Measurements from ENCODE around the gene CSPG4. TPM values are rescaled to one million over a fixed set of nuclear protein-coding genes. Genes with fewer than 3 reads are reported as not detected.

Gene CSPG4
- total and polyA plus RNA-seq, 2 of the 13 experiments (the other 11 are each of a cell fraction or from before 2014, with no cell fraction given), result 0.01 to 0.04 TPM

DNA sequence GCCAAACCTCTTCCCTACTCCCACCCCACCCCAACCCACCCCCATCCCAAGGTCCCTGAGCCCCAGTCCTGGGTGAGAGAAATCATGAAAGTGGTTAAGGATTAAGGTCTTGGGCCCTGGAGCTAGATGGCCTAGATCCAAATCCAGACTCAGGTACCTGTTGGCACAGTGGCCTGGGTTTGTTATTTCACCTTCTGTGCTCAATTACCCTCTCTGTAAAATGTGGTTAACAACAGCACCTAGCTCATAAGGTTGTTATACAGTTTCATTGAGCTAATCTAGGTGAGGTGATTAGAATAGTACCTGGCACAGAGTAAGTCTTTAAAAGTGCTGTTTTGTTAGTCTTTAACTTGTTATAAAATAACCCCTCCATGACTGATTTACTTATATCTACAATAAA lies 80.7 kb downstream of the CSPG4 start (continued):
- TF ChIP-seq, protein P1, sequence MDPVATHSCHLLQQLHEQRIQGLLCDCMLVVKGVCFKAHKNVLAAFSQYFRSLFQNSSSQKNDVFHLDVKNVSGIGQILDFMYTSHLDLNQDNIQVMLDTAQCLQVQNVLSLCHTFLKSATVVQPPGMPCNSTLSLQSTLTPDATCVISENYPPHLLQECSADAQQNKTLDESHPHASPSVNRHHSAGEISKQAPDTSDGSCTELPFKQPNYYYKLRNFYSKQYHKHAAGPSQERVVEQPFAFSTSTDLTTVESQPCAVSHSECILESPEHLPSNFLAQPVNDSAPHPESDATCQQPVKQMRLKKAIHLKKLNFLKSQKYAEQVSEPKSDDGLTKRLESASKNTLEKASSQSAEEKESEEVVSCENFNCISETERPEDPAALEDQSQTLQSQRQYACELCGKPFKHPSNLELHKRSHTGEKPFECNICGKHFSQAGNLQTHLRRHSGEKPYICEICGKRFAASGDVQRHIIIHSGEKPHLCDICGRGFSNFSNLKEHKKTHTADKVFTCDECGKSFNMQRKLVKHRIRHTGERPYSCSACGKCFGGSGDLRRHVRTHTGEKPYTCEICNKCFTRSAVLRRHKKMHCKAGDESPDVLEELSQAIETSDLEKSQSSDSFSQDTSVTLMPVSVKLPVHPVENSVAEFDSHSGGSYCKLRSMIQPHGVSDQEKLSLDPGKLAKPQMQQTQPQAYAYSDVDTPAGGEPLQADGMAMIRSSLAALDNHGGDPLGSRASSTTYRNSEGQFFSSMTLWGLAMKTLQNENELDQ (CRISPR knock-in tag; IDR thresholded peaks at IDR 0.05; ENCODE audit: borderline replicate concordance), result no peak
- TF ChIP-seq, protein P2, sequence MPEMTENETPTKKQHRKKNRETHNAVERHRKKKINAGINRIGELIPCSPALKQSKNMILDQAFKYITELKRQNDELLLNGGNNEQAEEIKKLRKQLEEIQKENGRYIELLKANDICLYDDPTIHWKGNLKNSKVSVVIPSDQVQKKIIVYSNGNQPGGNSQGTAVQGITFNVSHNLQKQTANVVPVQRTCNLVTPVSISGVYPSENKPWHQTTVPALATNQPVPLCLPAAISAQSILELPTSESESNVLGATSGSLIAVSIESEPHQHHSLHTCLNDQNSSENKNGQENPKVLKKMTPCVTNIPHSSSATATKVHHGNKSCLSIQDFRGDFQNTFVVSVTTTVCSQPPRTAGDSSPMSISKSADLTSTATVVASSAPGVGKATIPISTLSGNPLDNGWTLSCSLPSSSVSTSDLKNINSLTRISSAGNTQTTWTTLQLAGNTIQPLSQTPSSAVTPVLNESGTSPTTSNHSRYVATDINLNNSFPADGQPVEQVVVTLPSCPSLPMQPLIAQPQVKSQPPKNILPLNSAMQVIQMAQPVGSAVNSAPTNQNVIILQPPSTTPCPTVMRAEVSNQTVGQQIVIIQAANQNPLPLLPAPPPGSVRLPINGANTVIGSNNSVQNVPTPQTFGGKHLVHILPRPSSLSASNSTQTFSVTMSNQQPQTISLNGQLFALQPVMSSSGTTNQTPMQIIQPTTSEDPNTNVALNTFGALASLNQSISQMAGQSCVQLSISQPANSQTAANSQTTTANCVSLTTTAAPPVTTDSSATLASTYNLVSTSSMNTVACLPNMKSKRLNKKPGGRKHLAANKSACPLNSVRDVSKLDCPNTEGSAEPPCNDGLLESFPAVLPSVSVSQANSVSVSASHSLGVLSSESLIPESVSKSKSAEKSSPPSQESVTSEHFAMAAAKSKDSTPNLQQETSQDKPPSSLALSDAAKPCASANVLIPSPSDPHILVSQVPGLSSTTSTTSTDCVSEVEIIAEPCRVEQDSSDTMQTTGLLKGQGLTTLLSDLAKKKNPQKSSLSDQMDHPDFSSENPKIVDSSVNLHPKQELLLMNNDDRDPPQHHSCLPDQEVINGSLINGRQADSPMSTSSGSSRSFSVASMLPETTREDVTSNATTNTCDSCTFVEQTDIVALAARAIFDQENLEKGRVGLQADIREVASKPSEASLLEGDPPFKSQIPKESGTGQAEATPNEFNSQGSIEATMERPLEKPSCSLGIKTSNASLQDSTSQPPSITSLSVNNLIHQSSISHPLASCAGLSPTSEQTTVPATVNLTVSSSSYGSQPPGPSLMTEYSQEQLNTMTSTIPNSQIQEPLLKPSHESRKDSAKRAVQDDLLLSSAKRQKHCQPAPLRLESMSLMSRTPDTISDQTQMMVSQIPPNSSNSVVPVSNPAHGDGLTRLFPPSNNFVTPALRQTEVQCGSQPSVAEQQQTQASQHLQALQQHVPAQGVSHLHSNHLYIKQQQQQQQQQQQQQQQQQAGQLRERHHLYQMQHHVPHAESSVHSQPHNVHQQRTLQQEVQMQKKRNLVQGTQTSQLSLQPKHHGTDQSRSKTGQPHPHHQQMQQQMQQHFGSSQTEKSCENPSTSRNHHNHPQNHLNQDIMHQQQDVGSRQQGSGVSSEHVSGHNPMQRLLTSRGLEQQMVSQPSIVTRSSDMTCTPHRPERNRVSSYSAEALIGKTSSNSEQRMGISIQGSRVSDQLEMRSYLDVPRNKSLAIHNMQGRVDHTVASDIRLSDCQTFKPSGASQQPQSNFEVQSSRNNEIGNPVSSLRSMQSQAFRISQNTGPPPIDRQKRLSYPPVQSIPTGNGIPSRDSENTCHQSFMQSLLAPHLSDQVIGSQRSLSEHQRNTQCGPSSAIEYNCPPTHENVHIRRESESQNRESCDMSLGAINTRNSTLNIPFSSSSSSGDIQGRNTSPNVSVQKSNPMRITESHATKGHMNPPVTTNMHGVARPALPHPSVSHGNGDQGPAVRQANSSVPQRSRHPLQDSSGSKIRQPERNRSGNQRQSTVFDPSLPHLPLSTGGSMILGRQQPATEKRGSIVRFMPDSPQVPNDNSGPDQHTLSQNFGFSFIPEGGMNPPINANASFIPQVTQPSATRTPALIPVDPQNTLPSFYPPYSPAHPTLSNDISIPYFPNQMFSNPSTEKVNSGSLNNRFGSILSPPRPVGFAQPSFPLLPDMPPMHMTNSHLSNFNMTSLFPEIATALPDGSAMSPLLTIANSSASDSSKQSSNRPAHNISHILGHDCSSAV (CRISPR knock-in tag; IDR thresholded peaks at IDR 0.05; ENCODE audit: borderline replicate concordance), result no peak
- TF ChIP-seq, protein P3, sequence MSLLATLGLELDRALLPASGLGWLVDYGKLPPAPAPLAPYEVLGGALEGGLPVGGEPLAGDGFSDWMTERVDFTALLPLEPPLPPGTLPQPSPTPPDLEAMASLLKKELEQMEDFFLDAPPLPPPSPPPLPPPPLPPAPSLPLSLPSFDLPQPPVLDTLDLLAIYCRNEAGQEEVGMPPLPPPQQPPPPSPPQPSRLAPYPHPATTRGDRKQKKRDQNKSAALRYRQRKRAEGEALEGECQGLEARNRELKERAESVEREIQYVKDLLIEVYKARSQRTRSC (CRISPR knock-in tag; IDR thresholded peaks at IDR 0.05; ENCODE audit: low read depth), result no peak
- TF ChIP-seq, protein P4, sequence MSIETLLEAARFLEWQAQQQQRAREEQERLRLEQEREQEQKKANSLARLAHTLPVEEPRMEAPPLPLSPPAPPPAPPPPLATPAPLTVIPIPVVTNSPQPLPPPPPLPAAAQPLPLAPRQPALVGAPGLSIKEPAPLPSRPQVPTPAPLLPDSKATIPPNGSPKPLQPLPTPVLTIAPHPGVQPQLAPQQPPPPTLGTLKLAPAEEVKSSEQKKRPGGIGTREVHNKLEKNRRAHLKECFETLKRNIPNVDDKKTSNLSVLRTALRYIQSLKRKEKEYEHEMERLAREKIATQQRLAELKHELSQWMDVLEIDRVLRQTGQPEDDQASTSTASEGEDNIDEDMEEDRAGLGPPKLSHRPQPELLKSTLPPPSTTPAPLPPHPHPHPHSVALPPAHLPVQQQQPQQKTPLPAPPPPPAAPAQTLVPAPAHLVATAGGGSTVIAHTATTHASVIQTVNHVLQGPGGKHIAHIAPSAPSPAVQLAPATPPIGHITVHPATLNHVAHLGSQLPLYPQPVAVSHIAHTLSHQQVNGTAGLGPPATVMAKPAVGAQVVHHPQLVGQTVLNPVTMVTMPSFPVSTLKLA (IDR thresholded peaks at IDR 0.05), result no peak
- TF ChIP-seq NFRKB (IDR thresholded peaks at IDR 0.05) (no peak), ZSCAN22 (CRISPR knock-in tag; IDR thresholded peaks at IDR 0.05) (no peak), ZNF570 (CRISPR knock-in tag; IDR thresholded peaks at IDR 0.05; ENCODE audit: borderline replicate concordance) (no peak)

Measured in HepG2 (cell line).